Measurements from ENCODE around the gene BOD1L1.

The BOD1L1 gene

DNA sequence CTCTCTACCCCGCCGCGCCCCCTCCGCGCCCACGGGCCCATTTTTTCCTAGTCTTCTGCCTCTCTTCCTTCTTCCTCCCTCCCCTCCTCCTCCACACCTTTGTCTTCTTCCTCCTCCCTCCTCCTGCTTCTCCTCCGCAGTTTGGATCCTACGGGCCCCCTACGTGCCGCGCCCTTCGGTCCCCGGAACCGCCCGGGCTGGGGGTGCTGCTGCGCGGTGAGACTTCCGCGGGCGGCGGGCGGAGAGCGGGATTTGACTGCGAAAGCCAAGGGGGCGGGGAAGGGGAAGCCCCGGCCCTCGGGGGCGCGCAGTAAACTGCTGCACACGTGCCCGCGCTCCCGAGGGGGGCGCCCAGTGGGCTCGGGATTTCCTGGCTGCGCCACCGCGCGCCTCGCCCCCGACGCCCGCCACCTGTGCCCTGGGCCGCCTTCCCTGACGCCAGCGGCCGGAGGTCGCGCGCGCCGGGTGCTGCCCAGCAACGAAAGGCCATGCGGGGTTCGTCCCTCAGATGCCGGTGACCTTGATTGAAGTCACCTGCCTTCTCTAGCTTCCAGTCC is 80.0 kb downstream of the BOD1L1 start:
- Histone ChIP-seq H3K27me3 (ENCODE audit: insufficient read depth, low read length) (no peaks in the 10 kb centered on the region), H3K9ac (ENCODE audit: low read length) (peak overlapping the region; percentile 54), H2AFZ (ENCODE audit: low read length) (no peak overlapping the region), H3K79me2 (ENCODE audit: insufficient read depth, low read length) (no peaks in the 10 kb centered on the region), H3K27ac (ENCODE audit: low read depth, low read length, poor library complexity, severe bottlenecking) (no peak overlapping the region), H3K4me3 (ENCODE audit: low read depth, low read length, poor library complexity, severe bottlenecking) (peak overlapping the region; percentile 64), H4K20me1 (ENCODE audit: insufficient read depth, low read length) (no peaks in the 10 kb centered on the region), H3K9me2 (ENCODE audit: low read depth, low read length) (no peaks in the 10 kb centered on the region), H3K4me1 (ENCODE audit: insufficient read depth, low read length, severe bottlenecking) (peaks cover 3% of the 10 kb centered on the region), H3K9me3 (ENCODE audit: low read length) (no peaks in the 10 kb centered on the region), H3F3A (ENCODE audit: insufficient read depth, low read length) (no peaks in the 10 kb centered on the region), H3K4me2 (ENCODE audit: low read length) (peak overlapping the region; percentile 68), H3K36me3 (ENCODE audit: insufficient read depth, low read length) (no peaks in the 10 kb centered on the region)
- TF ChIP-seq EZH2 (IDR thresholded peaks at IDR 0.05; ENCODE audit: borderline replicate concordance, low read length): no peak
- TF ChIP-seq, protein P1, sequence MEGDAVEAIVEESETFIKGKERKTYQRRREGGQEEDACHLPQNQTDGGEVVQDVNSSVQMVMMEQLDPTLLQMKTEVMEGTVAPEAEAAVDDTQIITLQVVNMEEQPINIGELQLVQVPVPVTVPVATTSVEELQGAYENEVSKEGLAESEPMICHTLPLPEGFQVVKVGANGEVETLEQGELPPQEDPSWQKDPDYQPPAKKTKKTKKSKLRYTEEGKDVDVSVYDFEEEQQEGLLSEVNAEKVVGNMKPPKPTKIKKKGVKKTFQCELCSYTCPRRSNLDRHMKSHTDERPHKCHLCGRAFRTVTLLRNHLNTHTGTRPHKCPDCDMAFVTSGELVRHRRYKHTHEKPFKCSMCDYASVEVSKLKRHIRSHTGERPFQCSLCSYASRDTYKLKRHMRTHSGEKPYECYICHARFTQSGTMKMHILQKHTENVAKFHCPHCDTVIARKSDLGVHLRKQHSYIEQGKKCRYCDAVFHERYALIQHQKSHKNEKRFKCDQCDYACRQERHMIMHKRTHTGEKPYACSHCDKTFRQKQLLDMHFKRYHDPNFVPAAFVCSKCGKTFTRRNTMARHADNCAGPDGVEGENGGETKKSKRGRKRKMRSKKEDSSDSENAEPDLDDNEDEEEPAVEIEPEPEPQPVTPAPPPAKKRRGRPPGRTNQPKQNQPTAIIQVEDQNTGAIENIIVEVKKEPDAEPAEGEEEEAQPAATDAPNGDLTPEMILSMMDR (IDR thresholded peaks at IDR 0.05; ENCODE audit: low read length): no peak

DNA sequence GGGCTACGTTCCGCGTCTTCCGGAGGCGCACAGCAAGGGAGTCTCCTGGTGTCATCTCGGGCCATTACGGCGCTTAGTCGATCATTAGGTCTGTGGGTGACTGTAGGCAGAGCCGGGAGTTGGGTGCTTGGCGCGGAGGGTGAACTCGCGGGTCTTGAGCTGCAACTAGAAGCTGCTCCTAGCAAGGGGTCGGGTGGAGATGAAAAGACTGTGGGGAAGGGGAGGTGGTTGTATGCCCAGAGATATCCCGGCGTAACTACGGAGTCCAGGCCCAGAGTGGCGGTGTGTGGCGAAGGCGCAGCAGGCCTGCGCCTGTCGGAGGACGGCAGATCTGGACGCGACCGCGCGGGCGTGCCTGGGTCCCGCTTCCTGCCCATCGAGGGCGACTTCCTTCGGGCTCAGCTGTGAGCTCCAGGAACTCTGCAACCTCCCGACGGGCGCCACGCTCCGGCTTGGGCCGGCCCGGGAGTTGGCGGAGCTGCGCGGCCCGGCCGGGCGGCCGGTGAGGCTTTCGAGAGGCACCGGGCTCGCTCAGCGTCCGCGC is 80.5 kb downstream of the BOD1L1 start:
- peaks cover 3% of the 10 kb centered on the region for H3K4me1 ChIP-seq (ENCODE audit: insufficient read depth, low read length, severe bottlenecking)
- H3K9me2 ChIP-seq (ENCODE audit: low read depth, low read length): no peaks in the 10 kb centered on the region
- H2AFZ ChIP-seq (ENCODE audit: low read length): no peak overlapping the region
- H3K9me3 ChIP-seq (ENCODE audit: low read length): no peaks in the 10 kb centered on the region
- peak overlapping the region; percentile 54 for H3K9ac ChIP-seq (ENCODE audit: low read length)
- H3K4me2 ChIP-seq (ENCODE audit: low read length): peak overlapping the region; percentile 68
- H3F3A ChIP-seq (ENCODE audit: insufficient read depth, low read length): no peaks in the 10 kb centered on the region
- H3K27me3 ChIP-seq (ENCODE audit: insufficient read depth, low read length): no peaks in the 10 kb centered on the region
- H3K79me2 ChIP-seq (ENCODE audit: insufficient read depth, low read length): no peaks in the 10 kb centered on the region
- peak overlapping the region; percentile 64 for H3K4me3 ChIP-seq (ENCODE audit: low read depth, low read length, poor library complexity, severe bottlenecking)
- TF ChIP-seq, protein P1 (IDR thresholded peaks at IDR 0.05; ENCODE audit: low read length): no peak
- no peak for TF ChIP-seq EZH2 (IDR thresholded peaks at IDR 0.05; ENCODE audit: borderline replicate concordance, low read length)
- H3K36me3 ChIP-seq (ENCODE audit: insufficient read depth, low read length): no peaks in the 10 kb centered on the region
- no peaks in the 10 kb centered on the region for H4K20me1 ChIP-seq (ENCODE audit: insufficient read depth, low read length)
- H3K27ac ChIP-seq (ENCODE audit: low read depth, low read length, poor library complexity, severe bottlenecking): no peak overlapping the region

DNA sequence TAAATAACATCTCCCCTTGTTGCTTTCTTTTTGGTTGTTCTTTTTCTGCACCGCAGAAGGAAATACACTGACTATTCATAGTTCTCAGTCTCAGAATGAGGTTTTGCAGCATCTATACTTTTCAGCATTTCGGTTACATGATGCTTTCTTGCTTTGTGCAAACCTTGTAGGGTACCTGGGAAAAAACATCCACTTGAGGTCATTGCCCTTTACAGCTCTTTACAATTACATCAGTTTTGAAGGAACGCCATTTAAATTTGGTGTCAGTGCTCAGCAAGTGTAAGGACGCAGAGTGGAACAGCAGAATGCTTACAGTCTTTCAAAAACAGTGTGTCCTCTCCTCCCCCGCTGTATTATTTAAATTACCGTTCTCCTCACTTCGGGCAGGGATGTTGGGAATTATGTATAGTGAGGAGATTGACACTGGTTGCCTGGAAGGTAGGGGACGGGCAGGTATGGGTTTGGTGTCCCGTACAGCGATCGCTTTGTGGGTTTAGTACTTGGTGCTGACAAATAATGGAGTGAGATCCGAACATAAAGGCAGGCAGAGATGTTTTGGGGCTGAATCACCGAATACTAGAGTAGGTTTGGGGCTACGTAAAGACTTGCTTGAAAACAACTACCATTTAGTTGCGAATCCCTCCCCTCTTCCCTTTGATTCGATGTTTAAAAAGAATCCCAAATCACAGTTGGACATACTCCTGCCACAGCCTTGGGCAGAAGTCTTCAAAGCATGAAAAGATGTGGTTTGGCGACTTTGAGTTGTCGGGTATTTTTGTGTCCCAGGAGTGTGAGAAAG is 81.2 kb downstream of the BOD1L1 start:
- H3K27me3 ChIP-seq (ENCODE audit: insufficient read depth, low read length): no peaks in the 10 kb centered on the region
- peak overlapping the region; percentile 68 for H3K4me2 ChIP-seq (ENCODE audit: low read length)
- H3F3A ChIP-seq (ENCODE audit: insufficient read depth, low read length): no peaks in the 10 kb centered on the region
- peaks cover 3% of the 10 kb centered on the region for H3K4me1 ChIP-seq (ENCODE audit: insufficient read depth, low read length, severe bottlenecking)
- H3K36me3 ChIP-seq (ENCODE audit: insufficient read depth, low read length): no peaks in the 10 kb centered on the region
- peak overlapping the region; percentile 54; the same call in 1 of the 2 replicates for H3K9ac ChIP-seq (ENCODE audit: low read length)
- no peaks in the 10 kb centered on the region for H3K79me2 ChIP-seq (ENCODE audit: insufficient read depth, low read length)
- H4K20me1 ChIP-seq (ENCODE audit: insufficient read depth, low read length): no peaks in the 10 kb centered on the region
- no peak overlapping the region for H3K27ac ChIP-seq (ENCODE audit: low read depth, low read length, poor library complexity, severe bottlenecking)
- TF ChIP-seq, protein P1 (IDR thresholded peaks at IDR 0.05; ENCODE audit: low read length): no peak
- no peak for TF ChIP-seq EZH2 (IDR thresholded peaks at IDR 0.05; ENCODE audit: borderline replicate concordance, low read length)
- H3K4me3 ChIP-seq (ENCODE audit: low read depth, low read length, poor library complexity, severe bottlenecking): peak overlapping the region; percentile 64
- H2AFZ ChIP-seq (ENCODE audit: low read length): no peak overlapping the region
- no peaks in the 10 kb centered on the region for H3K9me3 ChIP-seq (ENCODE audit: low read length)
- H3K9me2 ChIP-seq (ENCODE audit: low read depth, low read length): no peaks in the 10 kb centered on the region
